ENCODE measurements around the gene RGS6. TPM values are rescaled to one million over a fixed set of nuclear protein-coding genes. Genes with fewer than 3 reads are reported as not detected.

RGS6 gene
- total and polyA plus RNA-seq, 4 donors, result 0.06 to 5.3 (median 0.17) TPM; not detected in 1

- H3K36me3 ChIP-seq (ENCODE audit: control insufficient read depth in 4 of 4, insufficient read depth in 3 of 4, low read depth in 1 of 4, low read length in 3 of 4), result no peaks in the 10 kb centered on the region
- no peaks in the 10 kb centered on the region for H3K9me3 ChIP-seq (ENCODE audit: control insufficient read depth in 4 of 4, low read length in 3 of 4)
- no peaks in the 10 kb centered on the region for H3K27me3 ChIP-seq (ENCODE audit: control insufficient read depth in 4 of 4, insufficient read depth in 4 of 4, low read length in 3 of 4)
- TF ChIP-seq HNF4A (conservative IDR thresholded peaks at IDR 0.05), result no peak
- TF ChIP-seq, protein P1, sequence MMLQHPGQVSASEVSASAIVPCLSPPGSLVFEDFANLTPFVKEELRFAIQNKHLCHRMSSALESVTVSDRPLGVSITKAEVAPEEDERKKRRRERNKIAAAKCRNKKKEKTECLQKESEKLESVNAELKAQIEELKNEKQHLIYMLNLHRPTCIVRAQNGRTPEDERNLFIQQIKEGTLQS (IDR thresholded peaks at IDR 0.05), result no peak
- TF ChIP-seq HNF4G (IDR thresholded peaks at IDR 0.05), result no peak
- no peak for TF ChIP-seq MAX (IDR thresholded peaks at IDR 0.05)
- no peak for TF ChIP-seq RAD21 (IDR thresholded peaks at IDR 0.05)
- TF ChIP-seq RXRA (IDR thresholded peaks at IDR 0.05), result no peak
- TF ChIP-seq, protein P2, sequence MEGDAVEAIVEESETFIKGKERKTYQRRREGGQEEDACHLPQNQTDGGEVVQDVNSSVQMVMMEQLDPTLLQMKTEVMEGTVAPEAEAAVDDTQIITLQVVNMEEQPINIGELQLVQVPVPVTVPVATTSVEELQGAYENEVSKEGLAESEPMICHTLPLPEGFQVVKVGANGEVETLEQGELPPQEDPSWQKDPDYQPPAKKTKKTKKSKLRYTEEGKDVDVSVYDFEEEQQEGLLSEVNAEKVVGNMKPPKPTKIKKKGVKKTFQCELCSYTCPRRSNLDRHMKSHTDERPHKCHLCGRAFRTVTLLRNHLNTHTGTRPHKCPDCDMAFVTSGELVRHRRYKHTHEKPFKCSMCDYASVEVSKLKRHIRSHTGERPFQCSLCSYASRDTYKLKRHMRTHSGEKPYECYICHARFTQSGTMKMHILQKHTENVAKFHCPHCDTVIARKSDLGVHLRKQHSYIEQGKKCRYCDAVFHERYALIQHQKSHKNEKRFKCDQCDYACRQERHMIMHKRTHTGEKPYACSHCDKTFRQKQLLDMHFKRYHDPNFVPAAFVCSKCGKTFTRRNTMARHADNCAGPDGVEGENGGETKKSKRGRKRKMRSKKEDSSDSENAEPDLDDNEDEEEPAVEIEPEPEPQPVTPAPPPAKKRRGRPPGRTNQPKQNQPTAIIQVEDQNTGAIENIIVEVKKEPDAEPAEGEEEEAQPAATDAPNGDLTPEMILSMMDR (IDR thresholded peaks at IDR 0.05; ENCODE audit: low read depth, low read length, missing input control), result no peak
- TF ChIP-seq SP1 (IDR thresholded peaks at IDR 0.05), result no peak
- no peak for TF ChIP-seq FOXA1 (IDR thresholded peaks at IDR 0.05)
- no peak for TF ChIP-seq GABPA (IDR thresholded peaks at IDR 0.05 in 1 of 2, conservative IDR thresholded peaks at IDR 0.05 in 1 of 2)
- no peak for TF ChIP-seq TAF1 (conservative IDR thresholded peaks at IDR 0.05)
- TF ChIP-seq ZBTB33 (IDR thresholded peaks at IDR 0.05), result no peak
- no peak for TF ChIP-seq NR2F2 (IDR thresholded peaks at IDR 0.05)
- no peak for TF ChIP-seq EGR1 (IDR thresholded peaks at IDR 0.05; ENCODE audit: low read depth in 2 of 2)
- no peak for TF ChIP-seq REST (IDR thresholded peaks at IDR 0.05)
- no peak for TF ChIP-seq JUND (IDR thresholded peaks at IDR 0.05)
- no peak for TF ChIP-seq YY1 (IDR thresholded peaks at IDR 0.05)
- TF ChIP-seq FOXA2 (IDR thresholded peaks at IDR 0.05), result no peak
- no peak overlapping the region for H3K27ac ChIP-seq (ENCODE audit: low read depth in 1 of 2, low read length in 2 of 2)
- H3K4me3 ChIP-seq (ENCODE audit: low read depth in 1 of 3, low read length in 3 of 3), result no peak overlapping the region
- no peak for DNase-seq (ENCODE audit: low spot score)
- WGBS, result 87% methylated on average over 5 of the region's 5 CpGs
- no peaks in the 10 kb centered on the region for H3K4me1 ChIP-seq (ENCODE audit: control insufficient read depth in 4 of 4, insufficient read depth in 4 of 4, low read length in 3 of 4)
- H3K9ac ChIP-seq (ENCODE audit: low read depth in 1 of 2, low read length in 2 of 2), result no peak overlapping the region
These were observed 56.2 kb downstream of the RGS6 start for GRCh38 chr14:71988476-71988875.
